T47D (cell line): ENCODE measurements around the gene VSX1.

Experiments used
- DNase-seq, 2 experiments: peaks; one replicate each; pipeline versions ENCODE4 v3.0.0 to v3.0.0-alpha.2; 2011 to 2012; ENCODE audit warnings: low read depth in 1 of 2, low spot score in 1 of 2
- JUND ChIP-seq: IDR thresholded peaks from 2 replicates; pipeline ENCODE4 v1.6.1; 2012; ENCODE audit warnings: low read depth
- in situ Hi-C: cut with HindIII; loops from 2 replicates; pipeline ENCODE4 v1.10.0; 2016; ENCODE audit warnings: low sequenced_read_pairs, low pct_unique_long_range_greater_than_20kb

The VSX1 gene

DNA sequence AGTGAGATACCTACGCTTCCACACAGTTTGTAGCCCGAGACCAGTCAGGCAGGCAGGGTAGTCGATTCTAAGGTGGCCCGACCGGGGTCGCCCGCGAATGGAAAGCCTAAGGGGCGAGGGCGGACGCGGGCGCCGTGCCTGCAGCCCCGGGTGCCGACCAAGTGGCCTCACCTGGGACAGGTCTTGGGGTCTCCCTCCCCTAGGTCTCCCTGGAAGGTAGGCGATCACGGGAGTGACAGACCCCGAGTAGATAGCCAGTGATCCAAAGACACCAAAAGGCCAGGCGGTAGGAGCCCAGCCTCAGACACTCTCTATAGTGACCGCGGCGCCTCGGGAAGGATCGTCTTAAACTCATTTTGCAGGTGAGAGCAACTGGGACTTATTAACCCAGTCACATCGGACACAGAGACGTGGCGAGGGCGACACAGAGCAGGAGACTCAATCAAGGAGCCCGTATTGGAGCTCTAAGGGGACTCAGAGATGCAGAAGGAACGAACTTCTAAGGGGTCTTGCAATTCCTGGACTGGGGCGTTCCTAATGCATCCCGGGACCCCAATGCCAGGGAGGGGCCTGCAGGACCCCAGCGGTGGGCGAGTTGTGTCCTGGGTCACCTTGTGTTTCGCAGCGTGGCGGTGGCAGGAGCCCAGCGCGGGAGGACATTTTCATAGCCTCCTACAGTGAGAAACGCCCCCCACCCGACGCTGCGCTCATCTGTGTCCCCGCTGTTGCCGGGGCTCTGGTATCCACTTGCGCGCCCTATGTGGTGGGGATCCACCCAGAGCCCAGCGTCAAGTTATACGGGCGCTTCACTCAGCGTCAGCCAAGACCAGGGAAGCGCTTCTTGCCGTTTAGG lies 2.1 kb upstream of the VSX1 start:
- no peak for DNase-seq
- TF ChIP-seq JUND: no peak
- in situ Hi-C loops: no loop called here

DNA sequence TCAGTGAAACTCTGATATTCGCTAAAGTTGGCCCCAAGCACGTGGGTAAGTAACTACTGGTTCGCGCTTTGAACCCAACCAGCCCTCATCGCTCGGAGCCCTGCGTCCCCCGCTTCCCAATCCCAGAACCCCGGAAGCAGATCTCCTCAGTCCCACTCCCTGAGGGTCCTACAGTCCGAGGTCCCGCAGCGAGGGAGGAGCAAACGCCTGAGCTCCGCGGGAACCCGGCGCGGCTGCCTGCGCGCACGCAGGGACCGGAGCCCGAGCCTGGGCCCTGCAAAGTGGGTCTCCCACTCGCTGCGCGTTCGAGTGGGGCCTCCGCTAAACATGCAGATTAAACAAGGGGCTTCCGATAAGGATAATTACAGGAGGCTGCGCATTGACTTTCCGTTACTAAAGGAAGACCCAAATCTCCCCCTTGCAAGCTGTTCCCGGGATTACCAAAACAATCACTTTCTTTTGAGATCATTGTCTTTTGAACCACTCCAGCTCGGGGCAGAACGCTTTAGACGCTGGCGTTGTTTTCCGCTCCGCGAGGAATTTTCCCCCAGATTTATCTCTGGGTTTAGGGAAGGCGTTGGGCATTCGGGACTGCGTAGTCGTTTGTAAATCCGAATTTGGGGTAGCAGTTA lies 1.3 kb upstream of the VSX1 start:
- no peak for DNase-seq
- TF ChIP-seq JUND: no peak
- in situ Hi-C loops: no loop called here

DNA sequence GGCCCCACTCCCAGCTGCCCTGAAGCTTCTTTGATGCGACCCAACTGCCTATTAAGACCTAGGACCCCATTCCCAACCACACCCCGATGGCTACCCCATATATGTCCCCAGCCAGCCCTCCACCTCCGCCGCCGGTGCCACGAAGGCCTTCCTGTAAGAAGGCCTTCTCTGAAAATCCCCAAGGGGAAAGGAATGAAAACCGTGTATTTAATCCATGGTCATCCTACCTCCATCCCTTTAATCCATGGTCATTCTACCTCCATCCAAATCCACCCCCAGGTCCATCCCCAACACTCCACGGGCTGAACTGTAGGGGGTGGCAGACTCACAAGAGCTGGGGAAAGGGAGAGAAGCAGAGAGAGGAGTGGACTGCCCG lies 545 bp upstream of the VSX1 start:
- no peak for TF ChIP-seq JUND
- no peak for DNase-seq
- in situ Hi-C loops: no loop called here

DNA sequence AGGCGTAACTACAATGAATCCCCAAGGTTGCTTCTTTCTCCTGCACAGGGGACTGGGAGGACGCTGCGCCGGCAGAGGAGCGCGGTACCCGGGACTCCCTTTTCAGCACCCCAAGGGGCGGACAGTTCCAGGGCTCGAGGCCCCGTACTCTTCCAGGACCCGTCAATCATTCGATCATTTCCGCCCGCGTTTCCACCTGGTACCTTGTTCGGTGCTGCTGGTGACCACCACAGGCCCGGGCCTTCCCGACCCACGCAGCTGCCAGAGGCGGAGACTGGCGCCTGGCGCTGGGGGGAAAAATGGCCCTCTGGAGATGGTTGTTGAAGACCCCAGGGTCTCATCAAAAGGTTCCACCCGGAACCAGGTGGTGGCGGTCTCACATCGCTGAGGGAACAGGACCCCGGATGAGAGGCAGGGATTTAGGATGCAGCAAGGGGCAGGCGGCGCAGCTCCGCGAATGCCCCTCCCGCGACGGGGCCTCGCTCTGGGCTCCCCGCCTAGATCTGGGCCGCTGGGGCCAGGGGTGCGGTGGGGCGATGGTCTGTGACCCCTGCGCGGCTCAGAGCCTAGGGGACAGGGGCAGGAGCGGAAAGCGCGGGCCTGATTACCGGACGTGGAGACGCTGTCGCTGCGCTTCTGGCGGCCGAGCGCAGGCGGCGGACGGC lies 744 bp downstream of the VSX1 start:
- no peak for TF ChIP-seq JUND
- peak in 1 of 2 experiments; percentile 24 for DNase-seq
- in situ Hi-C loops: no loop called here

DNA sequence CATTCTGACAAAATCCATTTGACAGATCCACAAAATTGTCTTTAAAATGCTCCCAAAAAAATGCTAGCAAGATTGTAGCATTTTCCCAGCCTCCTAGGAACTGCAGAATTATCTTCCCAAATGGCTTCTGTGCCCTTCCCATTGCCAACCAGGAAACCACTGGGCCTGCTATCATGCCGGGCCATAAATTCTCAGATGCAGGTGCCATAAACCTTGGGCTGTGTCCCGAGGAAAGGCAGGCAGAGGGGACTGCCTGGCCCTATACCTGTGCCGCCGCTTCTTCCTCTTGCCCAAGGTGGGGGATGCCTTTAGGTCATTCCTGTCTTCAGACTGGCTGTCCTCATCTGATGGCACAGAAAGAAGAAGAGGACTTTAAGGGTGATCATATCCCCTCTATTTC lies 2.8 kb downstream of the VSX1 start:
- DNase-seq: no peak
- in situ Hi-C loops: no loop called here
- no peak for TF ChIP-seq JUND

DNA sequence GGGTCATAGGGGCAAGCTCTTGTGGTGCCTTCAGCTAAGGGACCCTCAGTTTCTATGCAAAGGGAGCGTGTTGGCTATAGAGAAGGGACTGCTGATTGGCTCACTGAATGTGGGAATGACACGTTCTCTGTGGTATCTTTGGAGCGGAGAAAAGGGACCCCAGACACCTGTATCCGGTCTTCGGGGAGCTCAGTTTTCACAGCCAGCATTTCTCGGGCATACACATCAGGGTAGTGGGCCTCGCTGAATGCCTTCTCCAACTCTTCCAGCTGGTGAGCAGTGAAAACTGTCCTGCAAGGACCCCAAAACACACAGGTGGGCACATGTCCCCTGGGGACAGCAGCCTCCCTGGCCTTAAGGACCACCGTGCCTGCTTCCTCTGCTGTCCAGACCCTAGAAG lies 3.3 kb downstream of the VSX1 start:
- in situ Hi-C loops: no loop called here
- TF ChIP-seq JUND: no peak

DNA sequence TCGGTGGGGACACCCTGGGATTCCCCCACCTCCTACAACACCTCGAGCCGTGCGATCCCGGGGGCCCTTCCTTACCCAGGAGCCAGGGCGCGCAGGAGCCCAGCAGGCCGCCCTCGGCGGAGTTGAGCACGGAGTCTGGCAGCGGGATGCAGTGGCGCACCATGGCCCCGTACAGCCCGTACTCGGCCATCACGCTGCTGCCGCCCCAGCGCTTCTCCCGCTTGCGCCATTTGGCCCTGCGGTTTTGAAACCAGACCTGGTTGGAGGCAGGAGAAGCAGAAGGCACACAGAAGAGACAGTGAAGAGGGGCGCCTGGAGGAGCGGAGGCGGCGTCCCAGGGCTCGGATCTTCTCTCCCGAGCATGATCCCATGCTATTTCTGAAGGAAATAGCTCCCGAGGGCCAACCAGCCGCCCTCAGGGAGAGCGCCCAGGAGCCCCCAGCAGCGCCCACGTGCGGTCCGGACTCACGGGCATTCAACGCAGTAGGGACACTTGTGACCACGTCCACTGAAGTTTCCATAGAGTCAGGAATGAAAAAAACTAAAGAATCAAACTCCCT lies 4.3 kb downstream of the VSX1 start:
- in situ Hi-C loops: no loop called here
- DNase-seq: peak; percentile 25 to 51
- TF ChIP-seq JUND: no peak

More for the DNA sequence above, 3.3 kb downstream of the VSX1 start:
- no peak for DNase-seq

DNA sequence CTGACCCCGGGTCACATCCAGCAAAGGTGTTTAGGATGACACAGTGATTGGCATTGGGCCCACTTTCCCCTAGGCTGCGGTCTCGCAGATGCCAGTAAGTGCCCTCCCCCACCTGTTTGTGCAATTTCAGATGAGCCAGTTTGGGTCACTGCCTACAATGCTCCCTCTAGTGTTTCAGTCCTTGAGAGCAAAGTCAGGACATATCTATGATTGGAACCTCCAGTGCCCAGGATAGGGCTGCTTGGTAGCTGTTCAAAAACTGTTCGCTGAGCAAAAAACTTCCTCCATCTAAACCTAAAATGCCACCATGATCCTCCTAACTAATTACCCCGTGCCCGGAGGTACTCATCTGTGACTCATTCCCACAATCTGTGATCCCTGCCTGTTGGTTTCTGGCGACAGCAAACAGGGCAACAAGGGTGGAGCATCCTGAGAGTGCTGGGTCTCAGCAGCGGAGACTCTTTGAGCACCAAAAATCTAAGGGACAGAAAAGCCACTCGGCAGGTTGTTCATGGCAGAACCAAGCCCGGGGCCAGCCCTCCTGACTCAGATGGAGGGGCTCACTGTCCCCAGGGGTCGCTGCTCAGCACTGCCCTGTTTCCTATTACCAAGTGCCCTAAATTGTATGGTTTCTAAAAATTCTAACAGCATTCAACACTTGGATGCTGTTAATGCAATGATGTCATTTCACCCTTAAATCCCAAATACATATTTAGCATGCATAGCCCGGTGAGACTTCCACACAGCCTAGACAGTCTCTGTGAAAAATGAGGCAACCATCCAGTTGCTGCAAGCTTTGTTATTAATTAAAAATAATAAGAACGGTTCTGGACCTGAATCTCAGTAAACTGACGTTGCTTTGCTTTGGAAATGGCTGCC lies 5.0 kb downstream of the VSX1 start:
- DNase-seq: peak; percentile 79 to 80
- in situ Hi-C loops: no loop called here
- TF ChIP-seq JUND: no peak

DNA sequence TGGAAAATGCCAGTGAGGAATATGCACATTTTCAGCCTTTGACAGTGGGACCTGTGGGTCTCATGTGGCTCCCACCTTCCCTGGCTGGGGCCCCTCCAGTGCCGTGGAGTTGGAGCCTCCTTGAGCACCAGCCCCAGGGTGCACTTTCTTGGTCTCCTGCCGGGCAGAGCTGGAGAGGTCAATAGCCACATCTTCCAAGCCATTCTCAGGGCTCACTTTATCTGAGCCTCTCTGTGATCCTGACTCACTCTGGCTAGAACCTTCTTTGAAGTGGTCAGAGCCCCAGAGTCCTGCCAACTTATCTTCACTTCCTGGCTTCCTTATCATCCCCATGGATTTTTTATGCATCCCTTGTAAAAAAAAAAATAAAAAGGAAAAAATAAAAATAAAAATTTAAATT lies 5.7 kb downstream of the VSX1 start:
- in situ Hi-C loops: no loop called here
- no peak for DNase-seq
- no peak for TF ChIP-seq JUND

DNA sequence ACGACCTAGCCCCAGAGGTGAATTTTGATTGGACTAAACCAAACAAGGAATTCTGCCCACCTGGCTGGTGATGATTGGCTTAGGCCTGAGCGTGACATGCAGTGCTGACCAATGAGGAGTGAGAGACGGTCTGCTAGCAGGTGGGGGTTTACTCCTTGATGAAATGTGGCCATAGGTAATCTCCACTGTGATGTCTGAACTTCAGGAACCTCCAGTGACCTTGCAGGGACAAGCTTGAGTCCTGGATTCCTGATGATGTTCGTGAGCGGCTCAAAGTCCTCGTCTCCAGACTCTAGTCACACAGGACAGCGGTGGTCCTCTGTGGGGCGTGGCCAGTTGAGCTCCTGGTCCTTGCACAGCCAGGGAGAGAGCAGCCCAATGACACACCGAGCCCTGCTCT lies 8.4 kb downstream of the VSX1 start:
- DNase-seq: no peak
- in situ Hi-C loops: no loop called here
- TF ChIP-seq JUND: no peak

DNA sequence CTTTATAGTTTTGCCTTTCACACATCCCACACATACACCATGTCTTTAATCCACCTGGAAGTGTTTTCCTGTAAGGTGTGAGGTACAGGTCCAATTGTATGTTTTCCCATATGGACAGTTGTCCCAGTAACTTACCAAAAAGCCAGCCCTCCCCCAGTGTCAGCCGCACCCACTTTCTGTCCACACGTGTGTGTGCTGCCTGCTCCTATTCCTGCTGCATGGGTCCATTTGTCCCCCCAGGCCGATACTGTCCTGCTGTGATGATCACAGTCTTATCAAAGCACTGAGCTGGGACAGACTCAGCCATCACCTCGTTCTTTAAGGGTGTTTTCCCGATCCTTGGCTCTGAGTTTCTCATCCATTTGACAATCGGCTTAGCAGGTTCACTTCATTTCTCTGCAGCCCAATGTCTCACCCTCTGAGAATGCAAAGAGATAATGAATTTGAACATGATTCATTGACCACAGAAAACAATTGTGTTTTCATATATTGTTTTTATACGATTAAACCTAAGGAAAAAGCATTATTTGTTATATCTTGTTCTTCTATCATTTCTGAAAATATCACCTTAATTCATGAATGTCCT lies 9.6 kb downstream of the VSX1 start:
- in situ Hi-C loops: no loop called here
- DNase-seq: no peak
- no peak for TF ChIP-seq JUND

DNA sequence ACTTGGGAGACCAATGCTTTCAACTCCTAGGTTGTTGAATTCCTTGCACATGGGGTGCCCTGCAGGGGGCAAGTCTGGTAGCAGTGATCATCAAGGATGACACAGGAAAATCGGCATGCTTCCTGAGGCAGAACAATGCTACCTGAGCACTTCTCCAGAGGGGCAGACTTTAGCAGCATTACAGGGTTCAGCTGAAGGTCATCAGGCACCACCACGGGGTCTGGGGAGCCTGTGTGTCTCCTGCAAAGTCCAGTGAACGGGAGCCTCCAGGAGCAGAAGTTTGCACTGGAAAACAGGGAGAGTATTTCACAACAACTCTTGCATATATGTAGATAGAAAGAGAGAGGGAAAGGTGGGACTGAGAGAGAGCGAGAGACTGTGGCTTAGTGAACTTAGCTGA lies 10.2 kb downstream of the VSX1 start:
- DNase-seq: no peak
- in situ Hi-C loops: no loop called here
- no peak for TF ChIP-seq JUND
